HEK293 (cell line): Measurements from ENCODE around the gene WFDC12.

Source experiments
- KLF16 ChIP-seq: fragments of 450-650 bp; formaldehyde crosslinking; IDR thresholded peaks from 2 replicates; pipeline ENCODE4 v1.5.1; 2017; ENCODE audit warnings: missing biosample characterization, missing genetic modification characterization
- PATZ1 ChIP-seq: fragments of 450-650 bp; formaldehyde crosslinking; IDR thresholded peaks from 2 replicates; pipeline ENCODE4 v1.5.1; 2016; ENCODE audit warnings: missing biosample characterization, missing genetic modification characterization
- REST ChIP-seq: fragments of 450-650 bp; formaldehyde crosslinking; IDR thresholded peaks from 2 replicates; pipeline ENCODE4 v1.5.1; 2016; ENCODE audit warnings: missing biosample characterization, missing genetic modification characterization
- SP2 ChIP-seq: fragments of 450-650 bp; formaldehyde crosslinking; IDR thresholded peaks from 2 replicates; pipeline ENCODE4 v1.5.1; 2016; ENCODE audit warnings: missing biosample characterization, missing genetic modification characterization
- TCF7L2 ChIP-seq: IDR thresholded peaks from 2 replicates; pipeline ENCODE4 v1.6.1; 2011; ENCODE audit warnings: low read depth, mild to moderate bottlenecking, inconsistent platforms, low read length, moderate library complexity, borderline replicate concordance
- ZBTB1 ChIP-seq: fragments of 450-650 bp; formaldehyde crosslinking; IDR thresholded peaks from 2 replicates; pipeline ENCODE4 v1.5.1; 2016; ENCODE audit warnings: missing biosample characterization, missing genetic modification characterization
- ZBTB17 ChIP-seq: fragments of 450-650 bp; formaldehyde crosslinking; IDR thresholded peaks from 2 replicates; pipeline ENCODE4 v1.5.1; 2016; ENCODE audit warnings: missing biosample characterization, missing genetic modification characterization
- ZNF274 ChIP-seq, 2 experiments: fragments of 200-500 bp in 1 of 2; fragments of 450-650 bp in 1 of 2; sonication (Bioruptor generic) in 1 of 2; formaldehyde crosslinking in 1 of 2; IDR thresholded peaks; 2 replicates each; pipeline versions ENCODE4 v1.5.1 to v1.6.1; 2014 to 2016; ENCODE audit warnings: borderline replicate concordance in 1 of 2, inconsistent platforms in 1 of 2, low read length in 1 of 2, missing biosample characterization in 1 of 2, missing genetic modification characterization in 1 of 2
- ZNF335 ChIP-seq: fragments of 450-650 bp; formaldehyde crosslinking; conservative IDR thresholded peaks from 2 replicates; pipeline ENCODE4 v1.5.1; 2016; ENCODE audit warnings: missing biosample characterization, missing genetic modification characterization
- ZNF626 ChIP-seq: fragments of 450-650 bp; sonication (Bioruptor Pico); formaldehyde crosslinking; IDR thresholded peaks from 2 replicates; pipeline ENCODE4 v1.5.1; 2018; ENCODE audit warnings: missing biosample characterization, missing genetic modification characterization, inconsistent platforms
- TF ChIP-seq, protein P1 (sequence below): fragments of 450-650 bp; formaldehyde crosslinking; IDR thresholded peaks from 2 replicates; pipeline ENCODE4 v1.5.1; 2016; ENCODE audit warnings: missing biosample characterization, missing genetic modification characterization

- TF ChIP-seq, protein P1, sequence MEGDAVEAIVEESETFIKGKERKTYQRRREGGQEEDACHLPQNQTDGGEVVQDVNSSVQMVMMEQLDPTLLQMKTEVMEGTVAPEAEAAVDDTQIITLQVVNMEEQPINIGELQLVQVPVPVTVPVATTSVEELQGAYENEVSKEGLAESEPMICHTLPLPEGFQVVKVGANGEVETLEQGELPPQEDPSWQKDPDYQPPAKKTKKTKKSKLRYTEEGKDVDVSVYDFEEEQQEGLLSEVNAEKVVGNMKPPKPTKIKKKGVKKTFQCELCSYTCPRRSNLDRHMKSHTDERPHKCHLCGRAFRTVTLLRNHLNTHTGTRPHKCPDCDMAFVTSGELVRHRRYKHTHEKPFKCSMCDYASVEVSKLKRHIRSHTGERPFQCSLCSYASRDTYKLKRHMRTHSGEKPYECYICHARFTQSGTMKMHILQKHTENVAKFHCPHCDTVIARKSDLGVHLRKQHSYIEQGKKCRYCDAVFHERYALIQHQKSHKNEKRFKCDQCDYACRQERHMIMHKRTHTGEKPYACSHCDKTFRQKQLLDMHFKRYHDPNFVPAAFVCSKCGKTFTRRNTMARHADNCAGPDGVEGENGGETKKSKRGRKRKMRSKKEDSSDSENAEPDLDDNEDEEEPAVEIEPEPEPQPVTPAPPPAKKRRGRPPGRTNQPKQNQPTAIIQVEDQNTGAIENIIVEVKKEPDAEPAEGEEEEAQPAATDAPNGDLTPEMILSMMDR (tag by site-specific recombination): no peak
- no peak for TF ChIP-seq ZBTB1 (tag by site-specific recombination)
- no peak for TF ChIP-seq ZBTB17 (tag by site-specific recombination)
- no peak for TF ChIP-seq KLF16
- TF ChIP-seq ZNF626: no peak
- no peak for TF ChIP-seq TCF7L2
- no peak for TF ChIP-seq ZNF335 (tag by site-specific recombination)
- no peak for TF ChIP-seq REST (tag by site-specific recombination)
- no peak for TF ChIP-seq ZNF274 (IDR thresholded peaks at IDR 0.05; ENCODE audit: low read length)
- no peak for TF ChIP-seq ZNF274 (tag by site-specific recombination; IDR thresholded peaks at IDR 0.05; ENCODE audit: borderline replicate concordance)
- no peak for TF ChIP-seq PATZ1
- TF ChIP-seq SP2 (tag by site-specific recombination): no peak
Observed at GRCh38 chr20:45164906-45165305, 40.6 kb upstream of the WFDC12 start.
